Frontal cortex (tissue), 4 donors: ENCODE measurements around the gene CARMIL1. TPM values are rescaled to one million over a fixed set of nuclear protein-coding genes. Genes with fewer than 3 reads are reported as not detected.

Experiments
- DNase-seq, 2 donors: peaks; one replicate each; pipeline ENCODE4 v3.0.0; 2012; ENCODE audit warnings: low spot score in 2 of 2
- FAIRE-seq: peaks from 2 replicates; lab custom pipeline; 2012; peaks lifted over from hg19 to GRCh38; lab: Jason Lieb, UNC
- total RNA-seq: library from RNA; depleted of rRNA; stranded (reverse); fragments of >200 nt; gene quantifications from one replicate; pipeline ENCODE4 v1.2.3, GENCODE V29; 2014
- donor health status: control.
- donor health status: control.
- donor health status: control.

CARMIL1 gene
- total RNA-seq, 1 donor from 2014 or later: 32.6 TPM

GRCh38 chr6:25388776-25389175 is 109.6 kb downstream of the CARMIL1 start:
- no peak for DNase-seq
- no peak for FAIRE-seq

GRCh38 chr6:25389471-25389870 is 110.3 kb downstream of the CARMIL1 start:
- peak in 1 of 2 donors; percentile 14 for DNase-seq
- FAIRE-seq: no peak

- FAIRE-seq (no peak), DNase-seq (no peak)
Observed at GRCh38 chr6:25392372-25392771, 113.2 kb downstream of the CARMIL1 start.

GRCh38 chr6:25395731-25396130 is 116.6 kb downstream of the CARMIL1 start:
- DNase-seq (no peak), FAIRE-seq (no peak)

GRCh38 chr6:25397406-25397805 is 118.2 kb downstream of the CARMIL1 start:
- no peak for DNase-seq
- FAIRE-seq: no peak

- no peak for FAIRE-seq
- DNase-seq: no peak
Observed at GRCh38 chr6:25399885-25400284, 120.7 kb downstream of the CARMIL1 start.

GRCh38 chr6:25401711-25402110 is 122.5 kb downstream of the CARMIL1 start:
- DNase-seq (no peak), FAIRE-seq (no peak)

GRCh38 chr6:25402125-25402524 is 123.0 kb downstream of the CARMIL1 start:
- DNase-seq (no peak), FAIRE-seq (no peak)

GRCh38 chr6:25403150-25403549 is 124.0 kb downstream of the CARMIL1 start:
- DNase-seq (no peak), FAIRE-seq (no peak)

- no peak for FAIRE-seq
- no peak for DNase-seq
Observed at GRCh38 chr6:25404091-25404490, 124.9 kb downstream of the CARMIL1 start.

- no peak for DNase-seq
- FAIRE-seq: no peak
Observed at GRCh38 chr6:25404693-25405169, 125.6 kb downstream of the CARMIL1 start.

GRCh38 chr6:25405442-25405841 is 126.3 kb downstream of the CARMIL1 start:
- no peak for DNase-seq
- no peak for FAIRE-seq

- no peak for DNase-seq
- FAIRE-seq: no peak
Observed at GRCh38 chr6:25407431-25407830, 128.3 kb downstream of the CARMIL1 start.

GRCh38 chr6:25410102-25410501 is 130.9 kb downstream of the CARMIL1 start:
- DNase-seq (no peak), FAIRE-seq (no peak)

- FAIRE-seq: no peak
Observed at GRCh38 chr6:25411316-25411950, 132.3 kb downstream of the CARMIL1 start.

GRCh38 chr6:25413207-25413905 is 134.2 kb downstream of the CARMIL1 start:
- DNase-seq (no peak), FAIRE-seq (no peak)

More at GRCh38 chr6:25411316-25411950, 132.3 kb downstream of the CARMIL1 start:
- no peak for DNase-seq

- DNase-seq (no peak), FAIRE-seq (no peak)
Observed at GRCh38 chr6:25414168-25414567, 135.0 kb downstream of the CARMIL1 start.

- FAIRE-seq: no peak
- DNase-seq: no peak
Observed at GRCh38 chr6:25414755-25415154, 135.6 kb downstream of the CARMIL1 start.

- FAIRE-seq (no peak), DNase-seq (no peak)
Observed at GRCh38 chr6:25415274-25415673, 136.1 kb downstream of the CARMIL1 start.

GRCh38 chr6:25415701-25416100 is 136.5 kb downstream of the CARMIL1 start:
- FAIRE-seq (no peak), DNase-seq (no peak)

- DNase-seq (no peak), FAIRE-seq (no peak)
Observed at GRCh38 chr6:25417046-25417605, 138.0 kb downstream of the CARMIL1 start.
